ENCODE data around the gene ASCC1.

DNA sequence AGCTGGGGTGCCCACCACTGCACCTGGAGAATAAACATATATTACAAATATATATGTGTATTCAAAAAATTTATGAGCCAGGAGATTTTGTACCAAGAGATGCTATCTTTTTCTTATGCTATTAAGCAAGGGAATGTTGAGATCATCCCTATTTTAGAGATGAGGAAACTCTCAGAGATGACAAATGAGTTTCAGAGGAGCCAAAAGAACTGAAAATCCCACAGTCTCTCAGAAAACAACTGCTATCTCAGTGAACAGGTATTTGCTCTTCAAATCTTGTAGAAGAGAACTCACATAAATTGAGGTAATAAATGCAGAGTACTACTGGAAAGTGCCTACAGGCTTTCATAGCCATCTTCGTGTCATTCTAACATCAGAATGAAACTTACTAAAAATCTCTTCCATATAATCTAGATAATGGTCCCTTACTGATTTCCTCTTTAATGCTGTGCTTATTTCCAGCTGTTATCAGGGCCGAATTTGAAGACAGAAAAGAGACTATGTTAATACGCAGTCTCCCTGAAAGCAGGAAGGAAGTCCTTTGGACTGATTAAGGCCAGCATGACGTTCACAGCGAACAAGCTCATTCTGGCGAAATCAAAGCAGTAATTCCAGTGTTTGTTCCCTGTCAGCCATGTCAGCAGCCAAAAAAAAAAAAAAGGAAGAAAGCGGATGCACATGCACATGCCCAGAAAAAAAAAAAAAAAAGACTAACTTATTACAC lies 29.7 kb downstream of the ASCC1 start:
- TF ChIP-seq, protein P1, sequence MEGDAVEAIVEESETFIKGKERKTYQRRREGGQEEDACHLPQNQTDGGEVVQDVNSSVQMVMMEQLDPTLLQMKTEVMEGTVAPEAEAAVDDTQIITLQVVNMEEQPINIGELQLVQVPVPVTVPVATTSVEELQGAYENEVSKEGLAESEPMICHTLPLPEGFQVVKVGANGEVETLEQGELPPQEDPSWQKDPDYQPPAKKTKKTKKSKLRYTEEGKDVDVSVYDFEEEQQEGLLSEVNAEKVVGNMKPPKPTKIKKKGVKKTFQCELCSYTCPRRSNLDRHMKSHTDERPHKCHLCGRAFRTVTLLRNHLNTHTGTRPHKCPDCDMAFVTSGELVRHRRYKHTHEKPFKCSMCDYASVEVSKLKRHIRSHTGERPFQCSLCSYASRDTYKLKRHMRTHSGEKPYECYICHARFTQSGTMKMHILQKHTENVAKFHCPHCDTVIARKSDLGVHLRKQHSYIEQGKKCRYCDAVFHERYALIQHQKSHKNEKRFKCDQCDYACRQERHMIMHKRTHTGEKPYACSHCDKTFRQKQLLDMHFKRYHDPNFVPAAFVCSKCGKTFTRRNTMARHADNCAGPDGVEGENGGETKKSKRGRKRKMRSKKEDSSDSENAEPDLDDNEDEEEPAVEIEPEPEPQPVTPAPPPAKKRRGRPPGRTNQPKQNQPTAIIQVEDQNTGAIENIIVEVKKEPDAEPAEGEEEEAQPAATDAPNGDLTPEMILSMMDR (IDR thresholded peaks at IDR 0.05), result no peak
- TF ChIP-seq POLR2AphosphoS5 (IDR thresholded peaks at IDR 0.05) (peak; percentile 17), POLR2A (IDR thresholded peaks at IDR 0.05) (no peak), EP300 (IDR thresholded peaks at IDR 0.05) (no peak)

All from gastroesophageal sphincter (tissue), 3 donors.